Globus pallidus (tissue), 1 donor: ENCODE results near the gene CPT1A.

Experiments used
- DNase-seq: peaks from one replicate; pipeline ENCODE4 v3.0.0-alpha.2; 2015; ENCODE audit warnings: low spot score

The CPT1A gene

DNA sequence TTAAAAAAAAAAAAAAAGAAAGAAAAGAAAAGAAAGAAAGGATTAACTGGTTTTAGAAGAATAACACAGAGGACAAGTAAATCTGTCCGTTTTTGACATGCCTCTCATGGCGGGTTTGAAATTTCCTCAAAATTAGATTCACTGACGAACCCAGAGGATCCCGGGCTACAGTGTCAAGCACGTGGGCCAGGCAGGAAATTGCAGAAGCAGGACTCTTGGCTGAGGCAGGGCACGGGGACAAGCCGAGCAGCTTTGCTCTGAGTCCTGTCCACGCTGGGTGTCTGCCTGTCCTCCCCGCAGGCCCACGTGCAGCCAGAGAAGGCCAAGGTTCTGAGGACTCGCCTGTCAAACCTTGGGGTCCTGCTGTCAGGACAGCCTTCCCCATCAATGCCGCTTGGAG is 132.7 kb downstream of the CPT1A start:
- DNase-seq: no peak

DNA sequence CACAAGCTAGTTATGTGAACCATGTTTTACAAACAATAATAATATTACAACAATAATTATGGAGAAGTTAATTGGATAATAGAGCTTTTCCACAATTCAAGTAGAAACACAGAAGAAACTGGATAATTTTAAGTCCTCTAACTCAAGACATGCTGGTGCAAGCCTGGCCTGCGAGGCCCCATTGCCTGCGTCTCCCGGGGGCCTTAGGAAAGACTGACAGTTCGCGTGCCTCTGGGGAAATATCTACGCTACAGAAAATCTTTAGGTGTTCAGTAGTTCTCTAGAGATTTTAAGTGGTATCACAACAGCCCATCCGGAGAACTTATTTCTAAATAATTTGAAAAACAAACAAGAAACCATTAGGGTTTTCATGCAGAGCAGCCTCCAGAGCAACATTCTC is 134.2 kb downstream of the CPT1A start:
- DNase-seq: no peak

DNA sequence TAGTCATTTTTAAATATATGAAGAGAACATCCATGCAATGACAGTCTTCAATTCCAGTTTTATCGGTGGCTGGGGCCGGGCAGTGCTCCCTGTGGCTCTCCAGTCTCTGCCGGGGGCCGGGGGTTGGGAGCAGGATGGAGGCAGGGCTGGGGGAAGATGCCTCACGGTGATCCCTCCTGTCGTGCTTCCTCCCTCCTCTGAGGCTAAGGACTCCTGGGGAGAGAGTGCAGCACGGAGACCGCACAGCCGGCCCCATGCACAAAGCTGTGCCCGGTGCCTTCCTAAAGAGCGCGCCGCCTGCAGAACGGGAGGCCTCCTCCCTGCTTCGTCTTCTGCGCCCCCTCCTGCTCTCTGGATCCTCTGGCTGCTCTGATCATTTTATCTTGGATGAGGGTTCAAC is 136.8 kb downstream of the CPT1A start:
- DNase-seq: no peak
